Caco-2 (cell line): ENCODE measurements around the gene MYH6. TPM values are rescaled to one million over a fixed set of nuclear protein-coding genes. Genes with fewer than 3 reads are reported as not detected.

ENCODE experiments used
- BruUV-seq: library from RNA; stranded (reverse); fragments of 400-500 nt; replicated peaks from 2 replicates; lab custom pipeline; 2021; lab: Mats Ljungman, UMichigan
- CTCF ChIA-PET: fragments of 300-600 bp; sonication (Branson Sonifier 250); formaldehyde crosslinking; loops from one replicate; lab custom pipeline; 2022; ENCODE audit warnings: antibody characterized with exemption; lab: Charles Lee
- POLR2A ChIA-PET: fragments of 300-600 bp; sonication (Branson Sonifier 250); formaldehyde crosslinking; loops from one replicate; lab custom pipeline; 2022; ENCODE audit warnings: antibody characterized with exemption; lab: Charles Lee
- DNase-seq, 2 experiments: peaks; one replicate each; pipeline versions ENCODE4 v3.0.0 to v3.0.0-alpha.2; 2020 to 2022
- H3K27me3 ChIP-seq: replicated peaks from 2 replicates; pipeline ENCODE4 v1.6.0; 2011; ENCODE audit warnings: low read length; ENCODE audit not compliant: control insufficient read depth, insufficient read depth
- H3K36me3 ChIP-seq: 2 replicates; pipeline ENCODE4 v1.5.1; 2011; ENCODE audit warnings: low read length; ENCODE audit not compliant: control insufficient read depth, insufficient read depth
- H3K4me1 ChIP-seq: fragments of 250-450 bp; sonication (Bioruptor Pico); 2 replicates; pipeline ENCODE4 v1.5.1; 2020; ENCODE audit warnings: mild to moderate bottlenecking
- H3K4me3 ChIP-seq: 2 replicates; pipeline ENCODE4 v1.5.1; 2011; ENCODE audit warnings: low read depth, mild to moderate bottlenecking, control low read depth, low read length
- H3K9me3 ChIP-seq: fragments of 250-450 bp; sonication (Bioruptor Pico); 2 replicates; pipeline ENCODE4 v1.5.1; 2020; ENCODE audit warnings: mild to moderate bottlenecking, moderate library complexity
- H3K27ac Mint-ChIP-seq: one replicate; pipeline ENCODE4 v1.8.0; 2022; ENCODE audit warnings: mixed read lengths; ENCODE audit not compliant: unreplicated experiment
- H3K27me3 Mint-ChIP-seq: one replicate; pipeline ENCODE4 v1.8.0; 2022; ENCODE audit warnings: mixed read lengths; ENCODE audit not compliant: insufficient read depth, unreplicated experiment
- H3K36me3 Mint-ChIP-seq: one replicate; pipeline ENCODE4 v1.8.0; 2022; ENCODE audit warnings: mild to moderate bottlenecking, mixed read lengths; ENCODE audit not compliant: insufficient read depth, unreplicated experiment
- H3K4me1 Mint-ChIP-seq: one replicate; pipeline ENCODE4 v1.8.0; 2022; ENCODE audit warnings: low read depth, mixed read lengths; ENCODE audit not compliant: unreplicated experiment
- H3K4me3 Mint-ChIP-seq: one replicate; pipeline ENCODE4 v1.8.0; 2022; ENCODE audit warnings: mild to moderate bottlenecking, moderate library complexity, mixed read lengths; ENCODE audit not compliant: unreplicated experiment
- H3K9me3 Mint-ChIP-seq: one replicate; pipeline ENCODE4 v1.8.0; 2022; ENCODE audit warnings: mixed read lengths; ENCODE audit not compliant: unreplicated experiment
- intact Hi-C: fragments of 100-400 bp; cut with micrococcal nuclease; formaldehyde crosslinking; loops from one replicate; pipeline ENCODE4 v1.10.0; 2022; ENCODE audit not compliant: unreplicated experiment
- total RNA-seq: library from RNA; stranded (reverse); gene quantifications from 2 replicates; pipeline ENCODE4 v1.2.3, GENCODE V29; 2022
- TF ChIP-seq, protein P1 (sequence below), 2 experiments: fragments of 200-600 bp in 1 of 2; IDR thresholded peaks; 1 replicate in 1 of 2; 2 replicates in 1 of 2; pipeline versions ENCODE4 v1.5.1 to v1.8.0; 2011 to 2022; ENCODE audit warnings: antibody characterized with exemption in 1 of 2, control low read depth in 1 of 2, inconsistent platforms in 1 of 2, low read depth in 1 of 2, low read length in 1 of 2, mild to moderate bottlenecking in 1 of 2, moderate library complexity in 1 of 2; ENCODE audit not compliant: insufficient read depth in 1 of 2, severe bottlenecking in 1 of 2, unreplicated experiment in 1 of 2

MYH6 gene
- total RNA-seq, 1 experiment from 2014 or later: not detected

DNA sequence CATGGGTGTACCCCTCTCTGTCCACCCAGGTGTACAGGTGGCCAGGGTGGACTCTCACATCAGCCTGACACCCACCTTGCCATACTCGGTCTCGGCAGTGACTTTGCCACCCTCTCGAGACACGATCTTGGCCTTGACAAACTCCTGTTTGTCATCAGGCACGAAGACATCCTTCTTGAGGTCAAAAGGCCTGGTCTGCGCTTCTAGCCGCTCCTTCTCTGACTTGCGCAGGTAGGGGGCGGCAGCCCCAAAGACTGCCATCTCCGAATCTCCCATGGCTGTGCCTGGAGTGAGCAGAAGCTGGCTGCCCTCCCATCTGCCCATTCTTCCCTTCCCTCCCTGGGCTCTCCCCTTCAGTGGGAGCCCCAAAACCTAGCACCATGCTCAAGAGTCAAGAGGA lies 25.4 kb upstream of the MYH6 start:
- TF ChIP-seq, protein P1, sequence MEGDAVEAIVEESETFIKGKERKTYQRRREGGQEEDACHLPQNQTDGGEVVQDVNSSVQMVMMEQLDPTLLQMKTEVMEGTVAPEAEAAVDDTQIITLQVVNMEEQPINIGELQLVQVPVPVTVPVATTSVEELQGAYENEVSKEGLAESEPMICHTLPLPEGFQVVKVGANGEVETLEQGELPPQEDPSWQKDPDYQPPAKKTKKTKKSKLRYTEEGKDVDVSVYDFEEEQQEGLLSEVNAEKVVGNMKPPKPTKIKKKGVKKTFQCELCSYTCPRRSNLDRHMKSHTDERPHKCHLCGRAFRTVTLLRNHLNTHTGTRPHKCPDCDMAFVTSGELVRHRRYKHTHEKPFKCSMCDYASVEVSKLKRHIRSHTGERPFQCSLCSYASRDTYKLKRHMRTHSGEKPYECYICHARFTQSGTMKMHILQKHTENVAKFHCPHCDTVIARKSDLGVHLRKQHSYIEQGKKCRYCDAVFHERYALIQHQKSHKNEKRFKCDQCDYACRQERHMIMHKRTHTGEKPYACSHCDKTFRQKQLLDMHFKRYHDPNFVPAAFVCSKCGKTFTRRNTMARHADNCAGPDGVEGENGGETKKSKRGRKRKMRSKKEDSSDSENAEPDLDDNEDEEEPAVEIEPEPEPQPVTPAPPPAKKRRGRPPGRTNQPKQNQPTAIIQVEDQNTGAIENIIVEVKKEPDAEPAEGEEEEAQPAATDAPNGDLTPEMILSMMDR (IDR thresholded peaks at IDR 0.05; ENCODE audit: insufficient read depth in 1 of 2, low read depth in 1 of 2, low read length in 1 of 2, severe bottlenecking in 1 of 2, unreplicated experiment in 1 of 2): no peak
- POLR2A ChIA-PET: no interaction called here
- Mint-ChIP-seq H3K27me3 (peaks cover 4% of the 10 kb centered on the region), H3K4me1 (no peaks in the 10 kb centered on the region), H3K27ac (no peak overlapping the region), H3K4me3 (no peak overlapping the region), H3K36me3 (no peaks in the 10 kb centered on the region), H3K9me3 (no peaks in the 10 kb centered on the region)
- intact Hi-C loops: no loop called here
- peak in 1 of 2 experiments; percentile 13 for DNase-seq
- no peaks in the 10 kb centered on the region; the same call in 1 of the 2 replicates for H3K27me3 ChIP-seq
- no TSS peak for BruUV-seq
- peaks cover 12% of the 10 kb centered on the region for H3K4me1 ChIP-seq
- no peak overlapping the region for H3K4me3 ChIP-seq
- H3K36me3 ChIP-seq: no peaks in the 10 kb centered on the region
- CTCF ChIA-PET: no interaction called here
- no peaks in the 10 kb centered on the region for H3K9me3 ChIP-seq

DNA sequence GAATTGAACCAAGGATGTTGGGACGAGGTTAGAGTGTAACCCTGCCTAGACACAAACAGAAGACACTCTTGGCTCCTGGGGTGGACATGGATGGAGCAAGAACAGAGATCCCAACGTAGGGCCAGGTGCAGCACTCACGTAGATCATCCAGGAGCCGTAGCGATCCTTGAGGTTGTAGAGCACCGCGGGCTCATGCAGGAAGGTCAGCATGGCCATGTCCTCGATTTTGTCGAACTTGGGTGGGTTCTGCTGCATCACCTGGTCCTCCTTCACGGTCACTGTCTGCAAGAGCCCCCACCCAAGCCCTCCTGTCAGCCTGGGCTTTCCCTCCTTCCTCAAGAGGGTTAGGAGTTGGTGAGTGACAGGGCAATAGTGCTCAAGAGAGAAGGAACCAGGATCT lies 24.9 kb upstream of the MYH6 start:
- Mint-ChIP-seq H3K4me1 (no peaks in the 10 kb centered on the region), H3K4me3 (no peak overlapping the region), H3K9me3 (no peaks in the 10 kb centered on the region), H3K36me3 (no peaks in the 10 kb centered on the region), H3K27ac (no peak overlapping the region), H3K27me3 (peaks cover 4% of the 10 kb centered on the region)
- POLR2A ChIA-PET: no interaction called here
- H3K9me3 ChIP-seq: no peaks in the 10 kb centered on the region
- CTCF ChIA-PET: no interaction called here
- H3K4me1 ChIP-seq: peaks cover 12% of the 10 kb centered on the region
- BruUV-seq: no TSS peak
- intact Hi-C loops: no loop called here
- TF ChIP-seq, protein P1 (IDR thresholded peaks at IDR 0.05; ENCODE audit: insufficient read depth in 1 of 2, low read depth in 1 of 2, low read length in 1 of 2, severe bottlenecking in 1 of 2, unreplicated experiment in 1 of 2): no peak
- no peaks in the 10 kb centered on the region for H3K36me3 ChIP-seq
- peak in 1 of 2 experiments; percentile 12 for DNase-seq
- no peaks in the 10 kb centered on the region; the same call in 1 of the 2 replicates for H3K27me3 ChIP-seq
- H3K4me3 ChIP-seq: no peak overlapping the region

DNA sequence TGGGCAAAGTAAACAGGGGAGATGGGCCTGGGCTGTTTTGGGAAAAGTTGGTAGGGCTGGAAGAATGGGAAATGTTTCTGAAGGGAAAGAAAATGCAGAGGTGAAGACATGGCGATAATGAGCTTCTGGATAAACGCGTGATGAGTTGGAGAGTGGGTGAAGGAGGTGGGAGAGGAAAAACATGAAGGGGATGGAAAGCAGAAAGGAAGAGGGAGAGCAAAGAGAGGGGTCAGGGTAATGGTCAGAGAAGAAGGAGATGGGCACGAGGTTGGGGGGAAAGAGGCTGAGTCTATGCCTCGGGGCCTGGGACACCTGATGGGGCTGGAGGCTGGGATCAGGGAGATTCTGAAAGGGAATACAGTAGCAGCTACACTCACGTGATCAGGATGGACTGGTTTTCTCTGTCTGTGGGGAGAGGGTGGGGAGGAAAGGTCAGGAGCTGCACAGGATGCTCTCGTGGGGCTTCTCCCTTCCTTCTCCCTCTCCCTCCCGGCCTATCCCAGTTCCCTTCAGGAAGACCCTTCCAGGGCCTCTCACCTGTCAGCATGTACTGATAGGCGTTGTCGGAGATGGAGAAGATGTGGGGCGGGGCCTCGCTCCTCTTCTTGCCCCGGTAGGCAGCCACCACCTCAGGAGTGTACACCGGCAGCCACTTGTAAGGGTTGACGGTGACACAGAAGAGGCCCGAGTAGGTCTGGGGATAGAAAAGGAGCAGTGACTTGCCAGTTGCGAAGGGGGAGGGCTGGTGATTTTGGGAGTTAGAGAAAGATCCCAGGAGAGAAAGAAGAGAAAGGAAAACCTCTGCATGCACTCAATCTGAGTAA lies 24.2 kb upstream of the MYH6 start:
- Mint-ChIP-seq H3K9me3 (no peaks in the 10 kb centered on the region), H3K4me1 (no peaks in the 10 kb centered on the region), H3K27ac (no peak overlapping the region), H3K36me3 (no peaks in the 10 kb centered on the region), H3K4me3 (no peak overlapping the region), H3K27me3 (peaks cover 4% of the 10 kb centered on the region)
- Histone ChIP-seq H3K27me3 (no peaks in the 10 kb centered on the region; the same call in 1 of the 2 replicates), H3K9me3 (no peaks in the 10 kb centered on the region), H3K4me1 (peaks cover 12% of the 10 kb centered on the region), H3K36me3 (no peaks in the 10 kb centered on the region), H3K4me3 (no peak overlapping the region)
- intact Hi-C loops: no loop called here
- POLR2A ChIA-PET: no interaction called here
- TF ChIP-seq, protein P1 (IDR thresholded peaks at IDR 0.05; ENCODE audit: insufficient read depth in 1 of 2, low read depth in 1 of 2, low read length in 1 of 2, severe bottlenecking in 1 of 2, unreplicated experiment in 1 of 2): no peak
- CTCF ChIA-PET: no interaction called here
- BruUV-seq: no TSS peak
- DNase-seq: peak in 1 of 2 experiments; percentile 4
